ENCODE measurements around the gene UPF3B. TPM values are rescaled to one million over a fixed set of nuclear protein-coding genes. Genes with fewer than 3 reads are reported as not detected.

The UPF3B gene
- total and polyA plus RNA-seq, 9 of the 15 experiments (the other 6 are each of a cell fraction or from before 2014, with no cell fraction given) = 17.6 to 57.0 (median 32.3) TPM

DNA sequence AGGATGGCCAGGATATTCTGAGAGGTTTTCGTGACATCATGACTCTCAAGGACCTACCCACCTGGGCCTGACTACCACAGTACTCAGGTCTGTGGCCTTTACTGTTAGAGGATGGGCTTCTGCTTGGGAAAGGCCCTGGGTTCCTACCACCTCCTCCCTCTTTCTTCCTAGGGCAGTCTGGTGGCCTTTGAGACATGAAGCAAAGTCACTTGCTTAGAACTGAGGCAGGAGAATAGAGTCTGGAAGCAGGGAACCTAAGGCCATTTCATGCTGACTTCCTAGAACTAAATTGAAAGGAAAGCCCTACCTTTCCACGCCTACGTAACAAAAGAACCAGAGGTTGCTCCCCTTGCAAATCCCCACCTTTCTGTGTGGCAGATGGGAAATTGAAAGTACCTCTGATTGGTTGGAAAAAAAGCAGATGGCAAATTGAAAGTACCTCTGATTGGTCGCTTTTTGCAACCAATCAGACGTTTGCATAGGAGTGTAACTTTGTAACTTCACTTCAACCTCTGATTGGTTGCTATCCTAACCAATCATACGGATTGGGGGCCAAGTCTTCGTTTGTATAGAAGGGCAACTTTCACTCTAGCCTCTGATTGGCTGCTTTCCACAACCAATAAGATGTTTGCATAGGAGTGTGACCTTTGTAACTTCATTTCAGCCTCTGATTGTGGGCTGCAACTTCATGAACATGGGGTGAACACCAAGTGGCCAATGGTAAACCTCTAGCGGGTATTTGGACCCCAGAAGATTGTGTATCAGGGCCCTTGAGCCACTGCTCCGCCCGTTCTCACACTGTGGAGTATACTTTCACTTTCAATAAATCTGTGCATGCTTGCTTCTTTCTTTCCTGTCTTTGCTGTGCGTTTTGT is 33.0 kb upstream of the UPF3B start:
- ATAC-seq (peak; percentile 76), FAIRE-seq (no peak), DNase-seq (ENCODE audit: extremely low read depth in 1 of 4, low spot score in 3 of 4) (peak in 2 of 4 experiments; percentile 38 to 40)
- H3K4me2 ChIP-seq (ENCODE audit: insufficient read depth, low read length) = peak overlapping the region; percentile 38; the same call in 1 of the 2 replicates
- no peaks in the 10 kb centered on the region for H3K27me3 ChIP-seq (ENCODE audit: control insufficient read depth in 2 of 2, insufficient read depth in 2 of 2, low read length in 2 of 2)
- H4K20me1 ChIP-seq (replicated peaks; ENCODE audit: control insufficient read depth, insufficient read depth, low read length) = no peaks in the 10 kb centered on the region
- peaks cover 0 to 8% of the 10 kb centered on the region in 2 experiments; a peak in 2 of 5 replicates for H3K4me1 ChIP-seq (replicated peaks in 1 of 2; ENCODE audit: control insufficient read depth in 2 of 2, insufficient read depth in 2 of 2, low read length in 2 of 2)
- in situ Hi-C loops (cut with MboI) = no loop called here
- CTCF ChIA-PET (ENCODE audit: low intra/inter-chr PET ratio) = no interaction called here
- H3K9ac ChIP-seq (ENCODE audit: insufficient read depth in 1 of 2, low read depth in 2 of 2, low read length in 2 of 2) = no peak overlapping the region
- peak overlapping the region; percentile 59 for H2AFZ ChIP-seq (ENCODE audit: low read depth, low read length)
- no peak overlapping the region for H3K27ac ChIP-seq (ENCODE audit: extremely low read depth, low read depth, low read length)
- H3K4me3 ChIP-seq = no peak overlapping the region
- no peaks in the 10 kb centered on the region for H3K9me3 ChIP-seq (replicated peaks; ENCODE audit: control insufficient read depth, insufficient read depth, low read depth, low read length)
- WGBS (ENCODE audit: insufficient coverage, low coverage, missing lambda C conversion rate) = 50% methylated on average over 10 of the region's 11 CpGs
- POLR2A ChIA-PET = no interaction called here
- no peaks in the 10 kb centered on the region for H3K9me1 ChIP-seq (ENCODE audit: control insufficient read depth, insufficient read depth, low read length)
- H3K36me3 ChIP-seq (ENCODE audit: control insufficient read depth, insufficient read depth, low read length) = no peaks in the 10 kb centered on the region
- intact Hi-C loops (cut with micrococcal nuclease) = no loop called here
- H3K79me2 ChIP-seq (ENCODE audit: control insufficient read depth, insufficient read depth, low read length) = no peaks in the 10 kb centered on the region
- BruUV-seq (replicated peaks) = no TSS peak
- TF ChIP-seq MBD2 (IDR thresholded peaks at IDR 0.05; ENCODE audit: borderline replicate concordance, low read depth) = peak; percentile 54; the same call in 1 of the 2 replicates
- TF ChIP-seq THRAP3 (IDR thresholded peaks at IDR 0.05; ENCODE audit: borderline replicate concordance) = no peak
- TF ChIP-seq HEY1 (CRISPR knock-in tag; IDR thresholded peaks at IDR 0.05; ENCODE audit: borderline replicate concordance) = no peak
- TF ChIP-seq, protein P1, sequence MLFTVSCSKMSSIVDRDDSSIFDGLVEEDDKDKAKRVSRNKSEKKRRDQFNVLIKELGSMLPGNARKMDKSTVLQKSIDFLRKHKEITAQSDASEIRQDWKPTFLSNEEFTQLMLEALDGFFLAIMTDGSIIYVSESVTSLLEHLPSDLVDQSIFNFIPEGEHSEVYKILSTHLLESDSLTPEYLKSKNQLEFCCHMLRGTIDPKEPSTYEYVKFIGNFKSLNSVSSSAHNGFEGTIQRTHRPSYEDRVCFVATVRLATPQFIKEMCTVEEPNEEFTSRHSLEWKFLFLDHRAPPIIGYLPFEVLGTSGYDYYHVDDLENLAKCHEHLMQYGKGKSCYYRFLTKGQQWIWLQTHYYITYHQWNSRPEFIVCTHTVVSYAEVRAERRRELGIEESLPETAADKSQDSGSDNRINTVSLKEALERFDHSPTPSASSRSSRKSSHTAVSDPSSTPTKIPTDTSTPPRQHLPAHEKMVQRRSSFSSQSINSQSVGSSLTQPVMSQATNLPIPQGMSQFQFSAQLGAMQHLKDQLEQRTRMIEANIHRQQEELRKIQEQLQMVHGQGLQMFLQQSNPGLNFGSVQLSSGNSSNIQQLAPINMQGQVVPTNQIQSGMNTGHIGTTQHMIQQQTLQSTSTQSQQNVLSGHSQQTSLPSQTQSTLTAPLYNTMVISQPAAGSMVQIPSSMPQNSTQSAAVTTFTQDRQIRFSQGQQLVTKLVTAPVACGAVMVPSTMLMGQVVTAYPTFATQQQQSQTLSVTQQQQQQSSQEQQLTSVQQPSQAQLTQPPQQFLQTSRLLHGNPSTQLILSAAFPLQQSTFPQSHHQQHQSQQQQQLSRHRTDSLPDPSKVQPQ (CRISPR knock-in tag; IDR thresholded peaks at IDR 0.05; ENCODE audit: borderline replicate concordance) = no peak
- TF ChIP-seq ZNF507 (tag; conservative IDR thresholded peaks at IDR 0.05) = no peak
- no peak for TF ChIP-seq ZNF586 (CRISPR knock-in tag; conservative IDR thresholded peaks at IDR 0.05)
- TF ChIP-seq SNAPC5 (CRISPR knock-in tag; IDR thresholded peaks at IDR 0.05) = no peak
- no peak for TF ChIP-seq NR2C1 (IDR thresholded peaks at IDR 0.05)
- TF ChIP-seq NR2C1 (tag; IDR thresholded peaks at IDR 0.05) = no peak
- no peak for TF ChIP-seq TEAD4 (IDR thresholded peaks at IDR 0.05; ENCODE audit: low read length)
- TF ChIP-seq TEAD4 (CRISPR knock-in tag; IDR thresholded peaks at IDR 0.05; ENCODE audit: borderline replicate concordance) = no peak
- no peak for TF ChIP-seq KLF16 (IDR thresholded peaks at IDR 0.05)
- TF ChIP-seq TSHZ1 (CRISPR knock-in tag; IDR thresholded peaks at IDR 0.05) = no peak
- TF ChIP-seq FOXP4 (CRISPR knock-in tag; IDR thresholded peaks at IDR 0.05; ENCODE audit: borderline replicate concordance) = no peak
